ENCODE data around the gene CELF5.
"Not testable (repeated sequence)": the region's sequence is repeated elsewhere in the genome, so short reads cannot be mapped to it uniquely, and the experiment has no call there.

CELF5 gene

GRCh38 chr19:3322199-3322978 is 97.9 kb downstream of the CELF5 start:
- H3K36me3 ChIP-seq (ENCODE audit: insufficient read depth, low read length) = no peaks in the 10 kb centered on the region
- H3K27ac ChIP-seq = no peak overlapping the region
- H3K4me3 ChIP-seq = no peak overlapping the region
- H3K9me3 ChIP-seq (ENCODE audit: low read depth, low read length) = no peaks in the 10 kb centered on the region
- TF ChIP-seq EZH2 (IDR thresholded peaks at IDR 0.05) = no peak
- TF ChIP-seq POLR2AphosphoS5 (IDR thresholded peaks at IDR 0.05; ENCODE audit: borderline replicate concordance, low read depth, low read length) = no peak
- TF ChIP-seq FOXP2 (optimal IDR thresholded peaks at IDR 0.05; ENCODE audit: control extremely low read depth, extremely low read length, insufficient read depth) = no peak
- H3K9ac ChIP-seq (ENCODE audit: insufficient read length) = no peak overlapping the region
- no peak for DNase-seq (ENCODE audit: low read depth, low spot score)

GRCh38 chr19:3323026-3323425 is 98.6 kb downstream of the CELF5 start:
- no peak for DNase-seq (ENCODE audit: low read depth, low spot score)
- H3K36me3 ChIP-seq (ENCODE audit: insufficient read depth, low read length) = no peaks in the 10 kb centered on the region
- H3K27ac ChIP-seq = no peak overlapping the region
- no peak overlapping the region for H3K4me3 ChIP-seq
- H3K9me3 ChIP-seq (ENCODE audit: low read depth, low read length) = no peaks in the 10 kb centered on the region
- H3K9ac ChIP-seq (ENCODE audit: insufficient read length) = no peak overlapping the region
- TF ChIP-seq FOXP2 (optimal IDR thresholded peaks at IDR 0.05; ENCODE audit: control extremely low read depth, extremely low read length, insufficient read depth) = no peak
- no peak for TF ChIP-seq POLR2AphosphoS5 (IDR thresholded peaks at IDR 0.05; ENCODE audit: borderline replicate concordance, low read depth, low read length)
- no peak for TF ChIP-seq EZH2 (IDR thresholded peaks at IDR 0.05)

- no peak for DNase-seq (ENCODE audit: low read depth, low spot score)
These were observed 99.2 kb downstream of the CELF5 start for GRCh38 chr19:3323658-3324057.

GRCh38 chr19:3324405-3324856 is 100.0 kb downstream of the CELF5 start:
- no peak overlapping the region for H3K27ac ChIP-seq
- no peaks in the 10 kb centered on the region for H3K36me3 ChIP-seq (ENCODE audit: insufficient read depth, low read length)
- H3K9me3 ChIP-seq (ENCODE audit: low read depth, low read length) = no peaks in the 10 kb centered on the region
- no peak for TF ChIP-seq EZH2 (IDR thresholded peaks at IDR 0.05)
- no peak for TF ChIP-seq FOXP2 (optimal IDR thresholded peaks at IDR 0.05; ENCODE audit: control extremely low read depth, extremely low read length, insufficient read depth)
- no peak for TF ChIP-seq POLR2AphosphoS5 (IDR thresholded peaks at IDR 0.05; ENCODE audit: borderline replicate concordance, low read depth, low read length)
- no peak overlapping the region for H3K9ac ChIP-seq (ENCODE audit: insufficient read length)
- DNase-seq (ENCODE audit: low read depth, low spot score) = no peak
- H3K4me3 ChIP-seq = no peak overlapping the region

More at GRCh38 chr19:3323658-3324057, 99.2 kb downstream of the CELF5 start:
- H3K9ac ChIP-seq (ENCODE audit: insufficient read length) = no peak overlapping the region
- no peaks in the 10 kb centered on the region for H3K9me3 ChIP-seq (ENCODE audit: low read depth, low read length)
- TF ChIP-seq FOXP2 (optimal IDR thresholded peaks at IDR 0.05; ENCODE audit: control extremely low read depth, extremely low read length, insufficient read depth) (no peak), POLR2AphosphoS5 (IDR thresholded peaks at IDR 0.05; ENCODE audit: borderline replicate concordance, low read depth, low read length) (no peak), EZH2 (IDR thresholded peaks at IDR 0.05) (no peak)
- H3K27ac ChIP-seq = no peak overlapping the region
- no peaks in the 10 kb centered on the region for H3K36me3 ChIP-seq (ENCODE audit: insufficient read depth, low read length)
- H3K4me3 ChIP-seq = no peak overlapping the region

- H3K4me3 ChIP-seq = no peak overlapping the region
- no peak overlapping the region for H3K27ac ChIP-seq
- no peaks in the 10 kb centered on the region for H3K9me3 ChIP-seq (ENCODE audit: low read depth, low read length)
- DNase-seq (ENCODE audit: low read depth, low spot score) = no peak
- no peak overlapping the region for H3K9ac ChIP-seq (ENCODE audit: insufficient read length)
- TF ChIP-seq EZH2 (IDR thresholded peaks at IDR 0.05) = no peak
- no peak for TF ChIP-seq POLR2AphosphoS5 (IDR thresholded peaks at IDR 0.05; ENCODE audit: borderline replicate concordance, low read depth, low read length)
- TF ChIP-seq FOXP2 (optimal IDR thresholded peaks at IDR 0.05; ENCODE audit: control extremely low read depth, extremely low read length, insufficient read depth) = no peak
- H3K36me3 ChIP-seq (ENCODE audit: insufficient read depth, low read length) = no peaks in the 10 kb centered on the region
These were observed 101.0 kb downstream of the CELF5 start for GRCh38 chr19:3325451-3325850.

GRCh38 chr19:3328743-3329142 is 104.3 kb downstream of the CELF5 start:
- no peak overlapping the region for H3K4me3 ChIP-seq
- H3K9ac ChIP-seq (ENCODE audit: insufficient read length) = no peak overlapping the region
- no peaks in the 10 kb centered on the region for H3K9me3 ChIP-seq (ENCODE audit: low read depth, low read length)
- DNase-seq (ENCODE audit: low read depth, low spot score) = no peak
- TF ChIP-seq FOXP2 (optimal IDR thresholded peaks at IDR 0.05; ENCODE audit: control extremely low read depth, extremely low read length, insufficient read depth) (no peak), EZH2 (IDR thresholded peaks at IDR 0.05) (no peak), POLR2AphosphoS5 (IDR thresholded peaks at IDR 0.05; ENCODE audit: borderline replicate concordance, low read depth, low read length) (no peak)
- H3K36me3 ChIP-seq (ENCODE audit: insufficient read depth, low read length) = no peaks in the 10 kb centered on the region
- no peak overlapping the region for H3K27ac ChIP-seq

GRCh38 chr19:3330047-3330446 is 105.6 kb downstream of the CELF5 start:
- Histone ChIP-seq H3K27ac (no peak overlapping the region), H3K9me3 (ENCODE audit: low read depth, low read length) (no peaks in the 10 kb centered on the region), H3K4me3 (no peak overlapping the region), H3K9ac (ENCODE audit: insufficient read length) (no peak overlapping the region), H3K36me3 (ENCODE audit: insufficient read depth, low read length) (no peaks in the 10 kb centered on the region)
- no peak for DNase-seq (ENCODE audit: low read depth, low spot score)
- TF ChIP-seq EZH2 (IDR thresholded peaks at IDR 0.05) (no peak), POLR2AphosphoS5 (IDR thresholded peaks at IDR 0.05; ENCODE audit: borderline replicate concordance, low read depth, low read length) (no peak), FOXP2 (optimal IDR thresholded peaks at IDR 0.05; ENCODE audit: control extremely low read depth, extremely low read length, insufficient read depth) (no peak)

- not testable (repeated sequence) for H3K9me3 ChIP-seq (ENCODE audit: low read depth, low read length); DNase-seq (ENCODE audit: low read depth, low spot score); H3K36me3 ChIP-seq (ENCODE audit: insufficient read depth, low read length); H3K4me3 ChIP-seq; H3K9ac ChIP-seq (ENCODE audit: insufficient read length); H3K27ac ChIP-seq
These were observed 107.8 kb downstream of the CELF5 start for GRCh38 chr19:3332232-3332631.
